Activated naive CD8-positive, alpha-beta T cell (primary cell): ENCODE results near the gene CEP162.
A peak's percentile ranks its signal among the peaks of the same experiment; 100 is the strongest.

Source experiments
- H3K27ac Mint-ChIP-seq: one replicate; pipeline ENCODE4 v1.8.0; 2021; ENCODE audit warnings: mixed read lengths
- H3K27me3 Mint-ChIP-seq: one replicate; pipeline ENCODE4 v1.8.0; 2021; ENCODE audit warnings: mixed read lengths
- H3K36me3 Mint-ChIP-seq: one replicate; pipeline ENCODE4 v1.8.0; 2021; ENCODE audit warnings: mixed read lengths
- H3K4me1 Mint-ChIP-seq: one replicate; pipeline ENCODE4 v1.8.0; 2021; ENCODE audit warnings: low read depth, mixed read lengths
- H3K4me3 Mint-ChIP-seq: one replicate; pipeline ENCODE4 v1.8.0; 2021; ENCODE audit warnings: mild to moderate bottlenecking, mixed read lengths
- H3K9me3 Mint-ChIP-seq: one replicate; pipeline ENCODE4 v1.8.0; 2021; ENCODE audit warnings: low read depth, mixed read lengths

The CEP162 gene, protein sequence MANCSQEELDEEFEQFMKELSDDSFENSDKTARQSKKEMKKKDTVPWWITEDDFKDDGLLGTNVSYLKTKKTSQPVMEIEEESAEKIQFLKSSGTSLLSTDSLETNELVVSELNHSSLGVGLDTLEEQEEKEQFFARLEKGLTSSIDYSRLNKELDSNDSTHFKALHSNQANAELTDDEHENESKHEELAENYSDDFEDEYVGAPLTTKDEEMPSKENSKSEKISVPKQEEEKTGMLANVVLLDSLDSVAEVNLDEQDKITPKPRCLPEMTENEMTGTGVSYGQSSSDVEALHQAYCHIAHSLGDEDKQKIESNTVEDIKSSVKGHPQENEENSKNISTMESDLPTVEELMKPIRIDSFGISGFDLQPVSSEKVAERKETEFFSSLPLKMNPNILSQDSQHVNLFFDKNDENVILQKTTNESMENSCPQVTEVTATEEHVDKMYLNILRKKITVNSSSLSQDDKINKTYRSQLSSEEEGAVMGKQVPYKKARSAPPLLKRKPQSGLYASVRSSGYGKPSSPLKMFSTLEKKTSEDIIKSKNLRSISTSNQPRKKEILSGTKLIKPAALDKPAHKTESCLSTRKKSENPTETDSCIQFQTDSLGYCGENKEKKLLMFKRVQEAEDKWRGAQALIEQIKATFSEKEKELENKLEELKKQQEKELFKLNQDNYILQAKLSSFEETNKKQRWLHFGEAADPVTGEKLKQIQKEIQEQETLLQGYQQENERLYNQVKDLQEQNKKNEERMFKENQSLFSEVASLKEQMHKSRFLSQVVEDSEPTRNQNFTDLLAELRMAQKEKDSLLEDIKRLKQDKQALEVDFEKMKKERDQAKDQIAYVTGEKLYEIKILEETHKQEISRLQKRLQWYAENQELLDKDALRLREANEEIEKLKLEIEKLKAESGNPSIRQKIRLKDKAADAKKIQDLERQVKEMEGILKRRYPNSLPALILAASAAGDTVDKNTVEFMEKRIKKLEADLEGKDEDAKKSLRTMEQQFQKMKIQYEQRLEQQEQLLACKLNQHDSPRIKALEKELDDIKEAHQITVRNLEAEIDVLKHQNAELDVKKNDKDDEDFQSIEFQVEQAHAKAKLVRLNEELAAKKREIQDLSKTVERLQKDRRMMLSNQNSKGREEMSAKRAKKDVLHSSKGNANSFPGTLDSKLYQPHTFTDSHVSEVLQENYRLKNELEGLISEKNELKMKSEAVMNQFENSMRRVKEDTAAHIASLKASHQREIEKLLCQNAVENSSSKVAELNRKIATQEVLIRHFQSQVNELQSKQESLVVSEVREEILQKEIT (N-terminal part only)

DNA sequence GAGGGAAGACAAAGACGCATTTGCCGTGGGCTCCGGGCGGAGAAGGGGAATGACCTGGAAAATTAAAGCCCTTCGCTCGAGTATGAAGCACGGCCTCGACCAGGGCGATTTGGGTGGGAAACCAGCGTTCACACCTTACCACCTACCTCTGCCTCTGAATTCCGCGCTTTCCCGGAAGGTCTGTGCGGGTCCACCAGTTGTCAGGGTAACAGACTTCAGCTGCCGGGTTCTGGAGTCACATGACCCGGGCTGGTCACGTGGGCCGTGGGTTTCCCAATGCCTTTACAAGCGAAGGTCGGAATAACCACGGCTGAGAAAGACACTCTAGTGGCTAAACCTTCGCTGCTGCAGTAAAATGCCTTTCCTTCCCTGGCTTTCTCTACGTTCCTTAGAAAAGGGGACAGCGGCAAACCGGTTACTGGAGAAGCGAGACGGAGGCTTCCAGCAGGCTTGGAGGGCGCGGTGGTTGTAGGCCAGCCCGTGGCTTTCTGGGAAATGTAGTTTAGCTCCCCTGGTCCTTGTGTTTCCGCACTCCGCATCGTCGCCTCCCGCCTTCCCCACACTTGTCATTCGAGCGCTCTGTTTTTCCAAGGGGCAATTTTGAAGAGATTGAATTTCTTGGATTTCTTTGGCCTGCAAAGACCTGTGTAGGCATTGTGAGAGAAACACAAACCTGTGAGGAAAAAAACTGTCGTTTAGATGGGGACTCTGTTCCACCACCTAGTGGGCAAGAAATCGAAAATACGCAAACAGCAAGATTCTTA is at the start of gene CEP162:
Gene CEP162, minus strand, starts transcription at position 210 of the 764 bp plus-strand sequence. CDS start 1,250 bp downstream, outside the sequence.
- H3K36me3 Mint-ChIP-seq: no peaks in the 10 kb centered on the region
- no peaks in the 10 kb centered on the region for H3K9me3 Mint-ChIP-seq
- H3K27me3 Mint-ChIP-seq: peaks cover 6% of the 10 kb centered on the region
- peaks cover 16% of the 10 kb centered on the region for H3K4me1 Mint-ChIP-seq
- peak within 1 kb of the TSS; percentile 96 for H3K27ac Mint-ChIP-seq
- peak within 1 kb of the TSS; percentile 100 for H3K4me3 Mint-ChIP-seq

DNA sequence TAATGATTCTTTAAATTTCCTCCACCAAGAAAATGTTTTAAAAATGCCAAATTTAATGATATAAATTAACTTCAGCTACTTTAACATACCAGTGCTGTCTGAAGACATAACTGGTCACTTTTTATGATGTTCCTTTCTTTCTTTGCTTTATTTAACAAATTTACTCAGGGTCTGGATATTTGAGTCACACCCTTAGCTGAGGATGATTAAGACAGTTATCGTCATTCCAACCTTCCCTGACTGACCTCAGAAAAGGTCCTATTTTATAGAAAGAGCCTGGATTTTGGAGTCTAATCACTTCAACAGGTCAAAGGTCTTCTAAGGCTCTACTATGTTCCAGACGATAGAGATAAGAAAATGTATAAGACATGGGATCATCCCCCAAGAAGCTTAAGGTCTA is 47.4 kb upstream of the CEP162 start:
- Mint-ChIP-seq H3K27me3 (peaks cover 17% of the 10 kb centered on the region), H3K27ac (no peak overlapping the region), H3K9me3 (no peaks in the 10 kb centered on the region), H3K36me3 (no peaks in the 10 kb centered on the region), H3K4me3 (no peak overlapping the region), H3K4me1 (no peaks in the 10 kb centered on the region)

DNA sequence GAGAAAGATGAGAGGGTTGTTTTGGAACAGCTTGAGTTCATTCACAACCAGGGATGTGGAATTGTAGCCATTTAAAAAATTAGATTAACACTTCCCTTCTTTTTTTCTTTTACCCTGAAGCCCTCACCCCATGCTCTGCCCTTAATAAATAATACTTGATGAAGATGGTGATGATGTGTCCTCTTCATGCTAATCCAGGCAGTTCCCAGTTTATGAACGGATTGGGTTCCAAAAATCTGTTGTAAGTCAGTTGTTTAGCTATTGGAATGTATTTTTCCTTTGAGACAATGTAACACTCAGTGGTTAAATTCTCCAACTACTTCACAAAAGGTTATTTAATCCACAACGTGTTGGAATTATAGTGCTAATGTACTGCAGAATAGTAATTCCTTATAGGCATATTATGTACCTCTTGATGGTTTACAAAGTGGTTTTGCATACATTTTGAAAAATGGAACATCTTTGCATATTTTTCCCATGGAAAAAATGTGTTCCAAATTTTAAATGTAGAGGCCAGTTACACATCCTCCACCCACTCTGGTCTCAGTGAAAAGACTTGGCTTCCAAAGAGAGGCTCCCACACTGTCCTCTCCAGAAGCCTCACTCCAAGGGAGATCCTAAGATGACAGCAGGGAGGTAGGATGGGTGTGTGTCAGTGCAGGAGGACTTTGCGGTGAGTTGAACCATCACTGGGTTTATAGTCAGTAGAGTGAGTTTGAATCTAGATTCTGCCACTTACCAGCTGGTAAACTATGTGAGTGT is 45.8 kb upstream of the CEP162 start:
- H3K4me1 Mint-ChIP-seq: no peaks in the 10 kb centered on the region
- no peaks in the 10 kb centered on the region for H3K9me3 Mint-ChIP-seq
- H3K27ac Mint-ChIP-seq: no peak overlapping the region
- peaks cover 17% of the 10 kb centered on the region for H3K27me3 Mint-ChIP-seq
- H3K36me3 Mint-ChIP-seq: no peaks in the 10 kb centered on the region
- no peak overlapping the region for H3K4me3 Mint-ChIP-seq

DNA sequence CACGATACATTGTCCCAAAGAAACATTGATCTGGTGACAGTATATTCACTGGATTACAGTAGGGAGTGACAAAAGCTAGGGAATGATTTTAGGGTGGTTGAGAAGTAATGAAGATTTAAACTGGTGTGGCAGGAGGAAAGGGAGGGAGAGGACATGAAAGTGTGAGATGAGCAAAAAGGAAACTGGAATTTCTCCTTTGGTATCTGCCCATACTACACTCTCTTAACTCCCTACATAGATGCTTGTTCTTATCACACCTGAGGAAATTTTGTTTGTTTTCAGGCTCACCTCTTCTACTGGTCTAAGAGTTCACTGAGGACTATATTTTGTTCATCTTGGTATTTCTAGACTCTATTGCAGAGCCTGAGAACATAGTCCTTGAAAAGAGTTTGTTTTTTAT is 44.9 kb upstream of the CEP162 start:
- Mint-ChIP-seq H3K27me3 (peaks cover 17% of the 10 kb centered on the region), H3K4me1 (no peaks in the 10 kb centered on the region), H3K4me3 (no peak overlapping the region), H3K27ac (no peak overlapping the region), H3K36me3 (no peaks in the 10 kb centered on the region), H3K9me3 (no peaks in the 10 kb centered on the region)

DNA sequence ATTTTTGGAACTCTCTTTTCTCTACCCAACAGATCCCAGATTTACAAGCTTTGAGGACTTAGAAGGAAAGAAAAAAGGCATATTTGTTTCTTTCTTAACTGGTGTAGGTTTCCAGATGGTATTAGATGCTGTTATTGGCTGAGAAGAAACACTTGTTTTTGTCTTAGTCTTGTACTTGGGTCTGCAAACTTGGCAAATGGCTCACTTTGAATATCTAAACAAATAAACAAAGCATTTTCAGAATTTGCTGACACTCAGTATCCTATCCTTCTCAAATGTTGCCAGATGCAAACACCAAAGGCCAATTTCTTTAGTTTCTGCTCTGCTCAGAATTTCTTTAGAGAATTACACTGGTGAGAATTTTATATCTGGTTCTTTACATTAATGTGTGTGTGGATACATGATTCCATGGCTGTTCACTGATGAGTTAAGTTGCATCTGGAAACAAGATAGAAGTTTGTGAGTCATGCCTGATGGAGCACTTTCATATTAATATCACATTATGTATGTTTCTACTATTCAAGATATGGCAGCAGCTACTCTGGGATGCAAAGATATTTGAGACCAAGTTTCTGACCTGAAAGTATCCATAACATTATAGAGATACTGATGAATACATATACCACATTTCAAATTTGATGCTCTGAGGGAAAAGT is 43.7 kb upstream of the CEP162 start:
- Mint-ChIP-seq H3K4me1 (no peaks in the 10 kb centered on the region), H3K4me3 (no peak overlapping the region), H3K27me3 (peaks cover 15% of the 10 kb centered on the region), H3K9me3 (no peaks in the 10 kb centered on the region), H3K36me3 (no peaks in the 10 kb centered on the region), H3K27ac (no peak overlapping the region)

DNA sequence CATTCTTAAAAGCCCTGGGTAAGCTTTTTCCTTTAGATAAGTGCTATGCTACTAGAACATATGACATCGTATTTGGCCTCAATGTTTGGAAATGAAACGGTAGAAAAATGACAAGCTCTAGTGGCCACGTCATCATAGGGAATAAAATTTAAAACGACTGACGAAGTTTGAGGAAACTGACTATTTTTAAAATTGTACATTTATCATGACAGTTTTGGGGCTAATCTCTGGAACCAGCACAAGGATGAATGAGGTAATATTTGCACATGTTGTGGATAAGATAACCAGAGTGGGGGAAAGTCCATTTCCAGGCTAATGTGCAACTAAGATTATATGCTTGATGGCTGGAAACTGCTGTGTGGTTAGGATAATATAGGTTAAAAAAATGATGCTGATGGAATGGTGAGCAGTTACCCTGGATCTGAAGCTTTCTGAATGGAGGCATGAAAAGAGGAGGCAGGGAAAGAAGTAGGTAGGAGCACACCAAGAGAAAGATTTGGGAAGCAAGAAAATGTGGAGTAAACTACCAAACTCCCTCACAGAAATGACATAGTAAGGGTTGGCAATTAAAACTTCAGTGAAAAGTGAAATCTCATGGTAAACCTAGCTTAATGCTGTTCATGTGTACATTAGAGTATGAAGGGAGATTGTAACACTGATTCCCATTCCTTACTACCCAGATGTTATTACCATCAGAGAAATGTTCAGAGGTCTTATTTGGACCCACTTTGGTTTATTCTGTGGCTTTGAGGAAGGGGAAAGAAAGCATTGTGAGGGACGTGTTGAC is 42.7 kb upstream of the CEP162 start:
- H3K4me1 Mint-ChIP-seq: no peaks in the 10 kb centered on the region
- no peak overlapping the region for H3K4me3 Mint-ChIP-seq
- H3K27me3 Mint-ChIP-seq: peaks cover 16% of the 10 kb centered on the region
- no peak overlapping the region for H3K27ac Mint-ChIP-seq
- no peaks in the 10 kb centered on the region for H3K36me3 Mint-ChIP-seq
- H3K9me3 Mint-ChIP-seq: no peaks in the 10 kb centered on the region

DNA sequence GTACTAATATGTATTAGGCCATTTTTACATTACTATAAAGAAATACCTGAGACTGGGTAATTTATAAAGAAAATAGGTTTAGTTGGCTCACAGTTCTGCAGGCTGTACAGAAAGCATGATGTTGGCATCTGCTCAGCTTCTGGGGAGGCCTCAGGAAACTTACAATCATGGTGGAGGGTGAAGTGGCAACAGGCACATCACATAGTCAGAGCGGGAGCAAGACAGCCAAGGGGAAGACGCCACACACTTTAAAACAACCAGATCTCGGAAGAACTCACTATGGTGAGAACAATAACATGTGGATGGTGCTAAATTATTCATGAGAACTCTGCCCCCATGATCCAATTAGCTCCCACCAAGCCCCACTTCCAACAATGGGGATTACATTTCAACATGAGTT is 41.3 kb upstream of the CEP162 start:
- Mint-ChIP-seq H3K27me3 (peaks cover 13% of the 10 kb centered on the region), H3K4me1 (no peaks in the 10 kb centered on the region), H3K27ac (no peak overlapping the region), H3K4me3 (no peak overlapping the region), H3K9me3 (no peaks in the 10 kb centered on the region), H3K36me3 (no peaks in the 10 kb centered on the region)

DNA sequence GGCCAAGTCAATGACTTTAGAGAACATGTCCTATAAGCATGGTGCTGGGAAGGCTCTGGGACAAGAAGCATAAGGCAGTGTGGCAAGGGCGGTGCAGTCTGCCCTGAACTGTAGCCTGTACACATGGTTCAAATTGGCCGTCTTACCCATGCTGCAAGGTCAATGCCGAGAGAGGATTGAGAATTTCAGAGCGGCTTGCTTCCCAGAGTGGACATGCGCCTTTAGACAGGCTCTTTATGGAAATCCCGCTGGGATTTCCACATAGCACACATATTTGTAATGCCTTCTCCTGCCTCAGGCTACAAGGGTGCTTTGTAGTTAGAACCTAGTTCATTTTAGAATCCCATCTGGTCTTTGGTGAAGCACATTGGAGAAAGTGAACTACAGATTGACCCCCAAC is 36.1 kb upstream of the CEP162 start:
- no peaks in the 10 kb centered on the region for H3K36me3 Mint-ChIP-seq
- H3K27ac Mint-ChIP-seq: no peak overlapping the region
- no peaks in the 10 kb centered on the region for H3K4me1 Mint-ChIP-seq
- no peak overlapping the region for H3K4me3 Mint-ChIP-seq
- peaks cover 8% of the 10 kb centered on the region for H3K27me3 Mint-ChIP-seq
- H3K9me3 Mint-ChIP-seq: no peaks in the 10 kb centered on the region

DNA sequence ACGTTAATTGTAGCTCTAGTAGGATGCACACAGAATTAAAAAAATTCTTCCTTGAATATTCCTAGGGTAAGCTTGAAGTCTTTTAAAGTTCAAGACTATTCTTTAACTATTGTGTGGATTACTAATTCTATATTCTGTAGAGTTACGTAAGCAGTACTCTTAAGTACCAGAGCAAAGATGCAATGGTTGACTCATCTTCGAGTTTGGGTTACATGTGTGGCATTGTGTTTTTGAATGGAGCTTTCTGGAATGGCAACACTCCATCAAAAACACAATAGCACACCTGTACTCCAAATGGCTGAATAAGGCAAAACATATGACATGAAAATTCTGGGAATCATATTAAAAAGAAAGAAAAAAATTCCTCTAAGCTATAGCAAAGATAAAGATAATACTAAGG is 33.5 kb upstream of the CEP162 start:
- Mint-ChIP-seq H3K9me3 (no peaks in the 10 kb centered on the region), H3K27ac (no peak overlapping the region), H3K27me3 (peaks cover 15% of the 10 kb centered on the region), H3K4me3 (no peak overlapping the region), H3K36me3 (no peaks in the 10 kb centered on the region), H3K4me1 (no peaks in the 10 kb centered on the region)

DNA sequence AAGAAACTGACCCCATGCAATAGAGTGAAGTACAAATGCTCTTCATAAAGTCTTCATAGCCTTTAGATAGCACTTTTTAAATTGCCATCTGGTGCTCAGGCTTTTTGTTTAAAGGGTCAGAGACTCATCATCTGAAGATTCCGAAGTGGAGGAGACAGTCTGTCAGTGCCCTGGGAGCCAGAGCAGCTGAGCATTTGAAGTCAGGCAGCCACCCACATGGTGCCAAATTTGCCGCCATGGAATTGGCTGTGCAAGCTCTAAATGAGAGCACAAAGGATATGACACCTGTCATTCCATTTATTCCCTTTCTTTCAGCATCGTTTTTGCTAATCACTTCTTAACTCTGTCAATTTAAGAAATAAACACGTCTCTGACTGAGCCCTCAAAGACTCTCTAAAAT is 32.8 kb upstream of the CEP162 start:
- H3K27me3 Mint-ChIP-seq: peaks cover 14% of the 10 kb centered on the region
- H3K9me3 Mint-ChIP-seq: no peaks in the 10 kb centered on the region
- H3K36me3 Mint-ChIP-seq: no peaks in the 10 kb centered on the region
- no peak overlapping the region for H3K27ac Mint-ChIP-seq
- H3K4me1 Mint-ChIP-seq: no peaks in the 10 kb centered on the region
- H3K4me3 Mint-ChIP-seq: no peak overlapping the region

DNA sequence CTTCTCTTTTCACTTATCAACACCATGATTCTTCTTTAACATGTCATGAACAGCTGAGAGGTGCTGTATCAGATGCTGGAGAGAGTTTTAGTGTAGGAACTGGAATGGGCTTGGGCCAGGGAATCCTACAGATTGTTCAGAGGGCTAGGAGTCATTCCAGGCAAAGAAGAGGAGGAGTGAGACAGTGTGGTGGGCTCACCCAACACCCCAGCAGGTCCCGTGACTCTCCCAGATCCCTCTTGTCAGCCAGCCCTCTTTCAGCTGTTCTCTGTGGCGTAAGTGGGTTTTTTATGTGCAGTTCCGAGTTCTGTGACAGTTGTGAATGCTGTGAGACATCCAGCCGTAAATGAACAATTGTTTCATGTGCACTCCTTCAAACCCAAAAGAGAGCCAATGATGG is 31.4 kb upstream of the CEP162 start:
- Mint-ChIP-seq H3K4me1 (no peaks in the 10 kb centered on the region), H3K27ac (no peak overlapping the region), H3K36me3 (no peaks in the 10 kb centered on the region), H3K9me3 (no peaks in the 10 kb centered on the region), H3K4me3 (no peak overlapping the region), H3K27me3 (peaks cover 21% of the 10 kb centered on the region)

DNA sequence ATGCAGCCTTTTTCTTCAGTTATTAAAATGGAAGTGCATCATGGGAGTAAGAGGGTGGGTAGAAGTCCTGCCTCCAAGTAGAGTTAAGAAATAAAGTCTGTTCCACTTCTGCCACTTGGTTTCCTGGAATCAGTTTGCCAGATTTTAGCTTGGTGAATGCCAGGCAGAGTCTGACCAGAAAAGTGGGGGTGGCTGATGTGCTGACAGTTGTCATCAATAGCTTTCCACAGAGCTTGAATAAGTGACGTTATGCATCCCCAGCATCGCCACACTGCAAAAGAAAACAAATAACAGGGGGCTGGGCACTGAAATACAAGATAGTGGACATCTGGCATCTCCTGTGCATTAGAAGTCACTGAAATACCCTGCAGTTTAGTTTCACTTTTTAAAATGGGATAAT is 30.8 kb upstream of the CEP162 start:
- H3K27me3 Mint-ChIP-seq: peaks cover 26% of the 10 kb centered on the region
- no peaks in the 10 kb centered on the region for H3K36me3 Mint-ChIP-seq

DNA sequence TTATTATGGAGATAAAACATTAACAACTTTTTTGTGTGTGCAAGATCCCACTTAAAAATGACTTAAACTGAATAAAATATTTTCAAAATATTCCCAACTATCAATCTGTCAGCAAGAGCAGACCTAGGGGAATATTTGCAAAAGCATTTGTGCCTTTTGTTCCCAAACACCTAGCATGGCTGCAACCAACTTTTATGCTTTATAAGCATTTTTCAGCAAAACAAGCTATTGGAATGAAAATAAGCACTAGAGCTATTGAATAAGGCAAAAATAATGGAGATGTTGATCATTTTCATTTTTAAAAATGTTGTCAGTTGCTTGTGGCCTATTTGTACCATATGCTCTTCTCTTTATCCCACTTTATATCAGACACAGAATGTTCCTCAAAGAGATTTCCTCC is 28.2 kb upstream of the CEP162 start:
- peaks cover 29% of the 10 kb centered on the region for H3K27me3 Mint-ChIP-seq
- H3K4me1 Mint-ChIP-seq: no peaks in the 10 kb centered on the region
- no peaks in the 10 kb centered on the region for H3K36me3 Mint-ChIP-seq
- no peak overlapping the region for H3K4me3 Mint-ChIP-seq
- H3K9me3 Mint-ChIP-seq: no peaks in the 10 kb centered on the region
- no peak overlapping the region for H3K27ac Mint-ChIP-seq

More for the DNA sequence above, 30.8 kb upstream of the CEP162 start:
- no peak overlapping the region for H3K27ac Mint-ChIP-seq
- H3K4me3 Mint-ChIP-seq: no peak overlapping the region
- no peaks in the 10 kb centered on the region for H3K9me3 Mint-ChIP-seq
- no peaks in the 10 kb centered on the region for H3K4me1 Mint-ChIP-seq
